GM12873 (cell line): ENCODE data around the gene KDM4B.

Experiments
- CTCF ChIP-seq: IDR thresholded peaks from 2 replicates; pipeline ENCODE4 v1.5.1; 2012; ENCODE audit warnings: low read depth, mild to moderate bottlenecking, moderate library complexity, low read length, control low read depth; ENCODE audit not compliant: insufficient read depth; ENCODE audit errors: missing control alignments

Gene KDM4B

DNA sequence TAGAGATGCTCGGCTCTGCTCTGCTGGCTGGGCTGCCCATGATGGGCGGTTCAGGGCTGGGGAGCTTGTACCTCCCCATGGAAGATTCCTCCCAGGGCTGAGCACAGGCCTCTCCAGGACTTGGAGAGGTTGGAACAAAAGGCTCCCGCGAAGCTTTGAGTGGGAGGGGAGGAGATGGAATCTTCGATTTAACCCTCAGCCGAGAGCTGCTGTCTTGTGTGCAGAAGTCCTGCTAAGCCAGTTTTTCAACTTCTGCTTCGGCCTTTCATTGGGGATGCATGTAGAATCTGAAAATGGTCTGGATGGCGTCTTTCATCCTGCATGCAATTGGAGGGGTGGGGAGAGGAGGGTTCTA is 163.3 kb downstream of the KDM4B start:
- TF ChIP-seq CTCF: no peak

GRCh38 chr19:5132698-5133651 is 164.1 kb downstream of the KDM4B start:
- no peak for TF ChIP-seq CTCF

DNA sequence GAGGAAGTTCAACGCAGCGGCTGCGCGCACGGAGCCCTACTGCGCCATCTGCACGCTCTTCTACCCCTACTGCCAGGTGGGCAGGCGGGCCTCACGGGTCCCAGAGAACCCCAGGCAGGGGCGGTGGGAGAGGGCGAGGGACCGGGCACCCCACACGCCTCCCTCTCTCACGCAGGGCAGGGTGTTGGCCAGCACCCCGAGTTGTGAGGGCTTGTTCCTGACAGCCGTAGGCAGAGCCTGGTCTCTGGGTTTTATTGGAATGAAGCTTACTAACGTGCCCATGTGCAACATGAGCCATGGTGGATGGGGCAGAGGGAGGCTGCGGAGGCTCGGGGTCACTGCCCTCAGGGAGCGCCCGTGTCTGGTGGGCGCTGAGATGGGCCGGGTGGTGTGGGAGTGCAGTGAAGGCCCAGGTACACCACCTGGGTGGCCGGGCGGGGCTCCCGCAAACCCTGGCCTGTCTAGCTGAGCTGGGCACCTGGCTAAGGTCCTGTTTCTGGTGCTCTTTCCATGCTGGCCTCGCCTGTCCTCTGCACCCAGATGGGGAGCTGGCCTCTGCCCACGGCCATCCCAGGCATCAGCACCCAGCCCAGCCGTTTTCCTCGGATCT is 165.2 kb downstream of the KDM4B start:
- TF ChIP-seq CTCF: no peak

GRCh38 chr19:5134691-5135090 is 165.8 kb downstream of the KDM4B start:
- TF ChIP-seq CTCF: no peak

- TF ChIP-seq CTCF: no peak
Measured at GRCh38 chr19:5136073-5136855, 167.4 kb downstream of the KDM4B start.

DNA sequence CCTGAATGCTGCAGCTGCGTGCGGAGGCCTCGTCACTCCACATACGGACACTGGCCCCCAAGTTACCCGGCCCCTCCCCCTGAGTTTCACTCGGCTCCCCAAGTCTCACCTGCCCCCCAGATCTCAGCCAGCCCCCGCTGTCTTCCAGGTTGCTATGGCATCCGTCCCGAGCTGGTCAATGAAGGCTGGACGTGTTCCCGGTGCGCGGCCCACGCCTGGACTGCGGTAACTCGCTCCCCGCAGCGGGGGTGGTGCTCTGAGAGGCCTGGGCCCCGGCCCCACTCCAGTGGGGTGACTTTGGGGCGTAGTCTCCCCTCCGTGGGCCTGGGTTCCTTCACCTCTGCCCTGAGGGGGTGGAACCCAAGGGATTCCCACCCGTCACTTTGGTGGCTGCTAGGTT is 168.2 kb downstream of the KDM4B start:
- TF ChIP-seq CTCF: no peak

DNA sequence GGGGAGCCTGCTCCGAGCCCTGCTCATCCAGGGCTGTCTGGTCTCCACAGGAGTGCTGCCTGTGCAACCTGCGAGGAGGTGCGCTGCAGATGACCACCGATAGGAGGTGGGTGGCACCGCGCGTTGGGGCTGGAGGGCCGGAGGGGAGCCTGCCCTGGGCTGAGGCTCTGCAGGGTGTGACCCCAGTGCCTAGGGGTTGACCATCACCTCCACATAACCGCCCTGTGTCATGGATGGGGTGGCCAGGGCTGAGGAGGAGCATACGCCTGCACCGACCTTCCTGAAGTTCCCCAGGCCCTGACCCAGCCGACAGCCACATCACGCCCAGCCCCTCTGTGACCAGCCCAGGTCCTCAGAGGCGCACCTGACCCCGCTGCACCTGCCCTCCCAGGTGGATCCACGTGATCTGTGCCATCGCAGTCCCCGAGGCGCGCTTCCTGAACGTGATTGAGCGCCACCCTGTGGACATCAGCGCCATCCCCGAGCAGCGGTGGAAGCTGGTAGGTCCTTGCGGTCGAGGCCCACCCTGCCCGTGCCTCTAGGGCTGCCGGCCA is 168.7 kb downstream of the KDM4B start:
- TF ChIP-seq CTCF: peak; percentile 25
